ENCODE results near the gene WNT9A.

Gene WNT9A

GRCh38 chr1:227948493-227949260 is 945 bp upstream of the WNT9A start:
- no peak for DNase-seq (ENCODE audit: insufficient read length, low spot score)
- FAIRE-seq: no peak
- TF ChIP-seq POLR2A (IDR thresholded peaks at IDR 0.05; ENCODE audit: low read depth, low read length): no peak

- DNase-seq (ENCODE audit: insufficient read length, low spot score) (peak; percentile 60), FAIRE-seq (no peak)
- no peak for TF ChIP-seq POLR2A (IDR thresholded peaks at IDR 0.05; ENCODE audit: low read depth, low read length)
Measured at GRCh38 chr1:227947386-227947675, 401 bp downstream of the WNT9A start.

GRCh38 chr1:227946624-227947385 is 927 bp downstream of the WNT9A start:
- FAIRE-seq: no peak
- DNase-seq (ENCODE audit: insufficient read length, low spot score): peak; percentile 94
- TF ChIP-seq POLR2A (IDR thresholded peaks at IDR 0.05; ENCODE audit: low read depth, low read length): no peak

- peak; percentile 98 for DNase-seq (ENCODE audit: insufficient read length, low spot score)
- peak; percentile 41 for FAIRE-seq
- TF ChIP-seq POLR2A (IDR thresholded peaks at IDR 0.05; ENCODE audit: low read depth, low read length): no peak
Measured at GRCh38 chr1:227945891-227946623, 1.7 kb downstream of the WNT9A start.

GRCh38 chr1:227944931-227945890 is 2.5 kb downstream of the WNT9A start:
- no peak for TF ChIP-seq POLR2A (IDR thresholded peaks at IDR 0.05; ENCODE audit: low read depth, low read length)
- no peak for DNase-seq (ENCODE audit: insufficient read length, low spot score)
- no peak for FAIRE-seq

- DNase-seq (ENCODE audit: insufficient read length, low spot score): no peak
- FAIRE-seq: no peak
- TF ChIP-seq POLR2A (IDR thresholded peaks at IDR 0.05; ENCODE audit: low read depth, low read length): no peak
Measured at GRCh38 chr1:227944090-227944930, 3.4 kb downstream of the WNT9A start.

- DNase-seq (ENCODE audit: insufficient read length, low spot score): no peak
- no peak for TF ChIP-seq POLR2A (IDR thresholded peaks at IDR 0.05; ENCODE audit: low read depth, low read length)
- FAIRE-seq: no peak
Measured at GRCh38 chr1:227943381-227944089, 4.2 kb downstream of the WNT9A start.

GRCh38 chr1:227942716-227943261 is 4.9 kb downstream of the WNT9A start:
- FAIRE-seq (no peak), DNase-seq (ENCODE audit: insufficient read length, low spot score) (no peak)
- TF ChIP-seq POLR2A (IDR thresholded peaks at IDR 0.05; ENCODE audit: low read depth, low read length): no peak

GRCh38 chr1:227942021-227942715 is 5.6 kb downstream of the WNT9A start:
- FAIRE-seq (no peak), DNase-seq (ENCODE audit: insufficient read length, low spot score) (no peak)
- no peak for TF ChIP-seq POLR2A (IDR thresholded peaks at IDR 0.05; ENCODE audit: low read depth, low read length)

- FAIRE-seq (no peak), DNase-seq (ENCODE audit: insufficient read length, low spot score) (no peak)
- TF ChIP-seq POLR2A (IDR thresholded peaks at IDR 0.05; ENCODE audit: low read depth, low read length): no peak
Measured at GRCh38 chr1:227941509-227942020, 6.2 kb downstream of the WNT9A start.

- no peak for TF ChIP-seq POLR2A (IDR thresholded peaks at IDR 0.05; ENCODE audit: low read depth, low read length)
- DNase-seq (ENCODE audit: insufficient read length, low spot score) (no peak), FAIRE-seq (no peak)
Measured at GRCh38 chr1:227940791-227941241, 6.9 kb downstream of the WNT9A start.

Data from H54 (cell line).